H1 (cell line): ENCODE measurements around the gene GABRG3.

Source experiments
- CHD1 ChIP-seq: IDR thresholded peaks from 2 replicates; pipeline ENCODE4 v1.6.1; 2012; ENCODE audit warnings: low read depth, low read length, improper control_type of control experiment
- CREB1 ChIP-seq: IDR thresholded peaks from 2 replicates; pipeline ENCODE4 v1.6.1; 2012; ENCODE audit warnings: inconsistent platforms
- EP300 ChIP-seq, 2 experiments: IDR thresholded peaks; 1 replicate in 1 of 2; 2 replicates in 1 of 2; pipeline ENCODE4 v1.6.1; 2011 to 2012; ENCODE audit warnings: low read depth in 2 of 2, low read length in 2 of 2, mild to moderate bottlenecking in 2 of 2, borderline replicate concordance in 1 of 2, inconsistent platforms in 1 of 2, moderate library complexity in 1 of 2
- EZH2 ChIP-seq: fragments of 200-600 bp; sonication (generic); IDR thresholded peaks from 2 replicates; pipeline ENCODE4 v1.7.1; 2012; ENCODE audit warnings: low read depth, mild to moderate bottlenecking, moderate library complexity, low read length, inconsistent platforms; ENCODE audit not compliant: severe bottlenecking
- JUND ChIP-seq: IDR thresholded peaks from 2 replicates; pipeline ENCODE4 v1.6.1; 2011; ENCODE audit warnings: mild to moderate bottlenecking, improper control_type of control experiment, low read length
- KDM1A ChIP-seq: fragments of 200-600, 300-600 bp; sonication (generic); IDR thresholded peaks from 2 replicates; pipeline ENCODE4 v1.7.1; 2016; ENCODE audit warnings: mild to moderate bottlenecking, low read length, borderline replicate concordance
- POLR2A ChIP-seq, 2 experiments: IDR thresholded peaks; 1 replicate in 1 of 2; 2 replicates in 1 of 2; pipeline ENCODE4 v1.6.1; 2011; ENCODE audit warnings: low read depth in 2 of 2, low read length in 2 of 2, mild to moderate bottlenecking in 2 of 2; ENCODE audit errors: control extremely low read depth in 1 of 2
- POLR2AphosphoS5 ChIP-seq: IDR thresholded peaks from 2 replicates; pipeline ENCODE4 v1.6.1; 2011; ENCODE audit warnings: low read depth, low read length
- RXRA ChIP-seq: IDR thresholded peaks from 2 replicates; pipeline ENCODE4 v1.6.1; 2011; ENCODE audit warnings: low read depth, mild to moderate bottlenecking, low read length, moderate library complexity; ENCODE audit not compliant: insufficient read depth
- SIN3A ChIP-seq, 2 experiments: IDR thresholded peaks in 1 of 2; conservative IDR thresholded peaks in 1 of 2; 2 replicates each; pipeline ENCODE4 v1.6.1; 2011 to 2012; ENCODE audit warnings: low read length in 2 of 2, improper control_type of control experiment in 1 of 2, low read depth in 1 of 2, mild to moderate bottlenecking in 1 of 2
- SRF ChIP-seq: IDR thresholded peaks from 2 replicates; pipeline ENCODE4 v1.6.1; 2011; ENCODE audit warnings: mild to moderate bottlenecking, low read depth, low read length, moderate library complexity
- SUZ12 ChIP-seq: fragments of 200-600 bp; sonication (generic); IDR thresholded peaks from 2 replicates; pipeline ENCODE4 v1.6.1; 2012; ENCODE audit warnings: mild to moderate bottlenecking, inconsistent platforms, low read length, moderate library complexity, mixed read lengths
- TAF1 ChIP-seq: IDR thresholded peaks from 2 replicates; pipeline ENCODE4 v1.6.1; 2011; ENCODE audit warnings: mild to moderate bottlenecking, low read depth, low read length
- TF ChIP-seq, protein P1 (sequence below), 3 experiments: IDR thresholded peaks; 1 replicate in 2 of 3; 2 replicates in 1 of 3; pipeline versions ENCODE4 v1.5.1 to v1.6.1; 2011; ENCODE audit warnings: low read length in 3 of 3, mild to moderate bottlenecking in 3 of 3, inconsistent platforms in 2 of 3, low read depth in 1 of 3, moderate library complexity in 1 of 3; ENCODE audit not compliant: insufficient read depth in 1 of 3; ENCODE audit errors: control extremely low read depth in 1 of 3

DNA sequence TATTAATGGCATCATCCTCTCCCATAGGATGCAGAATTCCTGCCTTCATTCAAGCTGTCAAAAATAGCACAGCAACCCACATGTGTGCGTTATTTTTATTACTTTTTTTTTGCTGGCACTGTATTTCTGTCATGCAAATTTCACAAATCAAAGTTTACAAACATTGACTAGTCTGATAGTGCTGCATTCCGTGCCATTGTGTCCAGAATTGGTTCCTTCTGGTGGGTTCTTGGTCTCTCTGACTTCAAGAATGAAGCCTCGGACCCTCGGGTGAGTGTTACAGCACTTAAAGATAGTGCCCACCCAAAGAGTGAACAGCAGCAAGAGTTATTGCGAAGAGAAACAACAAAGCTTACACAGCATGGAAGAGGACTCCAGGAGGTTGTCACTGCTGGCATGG lies 490.2 kb downstream of the GABRG3 start:
- TF ChIP-seq JUND (no peak), POLR2AphosphoS5 (no peak), TAF1 (no peak), SIN3A (conservative IDR thresholded peaks at IDR 0.05 in 1 of 2, IDR thresholded peaks at IDR 0.05 in 1 of 2; ENCODE audit: low read depth in 1 of 2, low read length in 2 of 2) (no peak), KDM1A (no peak), SUZ12 (no peak), POLR2A (IDR thresholded peaks at IDR 0.05; ENCODE audit: control extremely low read depth in 1 of 2, low read depth in 2 of 2, low read length in 2 of 2) (no peak), EZH2 (no peak), EP300 (IDR thresholded peaks at IDR 0.05; ENCODE audit: borderline replicate concordance in 1 of 2, low read depth in 2 of 2, low read length in 2 of 2) (no peak), CHD1 (no peak), SRF (no peak), RXRA (no peak), CREB1 (no peak)
- TF ChIP-seq, protein P1, sequence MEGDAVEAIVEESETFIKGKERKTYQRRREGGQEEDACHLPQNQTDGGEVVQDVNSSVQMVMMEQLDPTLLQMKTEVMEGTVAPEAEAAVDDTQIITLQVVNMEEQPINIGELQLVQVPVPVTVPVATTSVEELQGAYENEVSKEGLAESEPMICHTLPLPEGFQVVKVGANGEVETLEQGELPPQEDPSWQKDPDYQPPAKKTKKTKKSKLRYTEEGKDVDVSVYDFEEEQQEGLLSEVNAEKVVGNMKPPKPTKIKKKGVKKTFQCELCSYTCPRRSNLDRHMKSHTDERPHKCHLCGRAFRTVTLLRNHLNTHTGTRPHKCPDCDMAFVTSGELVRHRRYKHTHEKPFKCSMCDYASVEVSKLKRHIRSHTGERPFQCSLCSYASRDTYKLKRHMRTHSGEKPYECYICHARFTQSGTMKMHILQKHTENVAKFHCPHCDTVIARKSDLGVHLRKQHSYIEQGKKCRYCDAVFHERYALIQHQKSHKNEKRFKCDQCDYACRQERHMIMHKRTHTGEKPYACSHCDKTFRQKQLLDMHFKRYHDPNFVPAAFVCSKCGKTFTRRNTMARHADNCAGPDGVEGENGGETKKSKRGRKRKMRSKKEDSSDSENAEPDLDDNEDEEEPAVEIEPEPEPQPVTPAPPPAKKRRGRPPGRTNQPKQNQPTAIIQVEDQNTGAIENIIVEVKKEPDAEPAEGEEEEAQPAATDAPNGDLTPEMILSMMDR (IDR thresholded peaks at IDR 0.05; ENCODE audit: control extremely low read depth in 1 of 3, insufficient read depth in 1 of 3, low read depth in 1 of 3, low read length in 3 of 3): no peak
